Measurements from ENCODE around the gene RBMX. TPM values are rescaled to one million over a fixed set of nuclear protein-coding genes. Genes with fewer than 3 reads are reported as not detected.

RBMX gene
- polyA plus RNA-seq, 3 donors, result 438 to 514 (median 471) TPM

DNA sequence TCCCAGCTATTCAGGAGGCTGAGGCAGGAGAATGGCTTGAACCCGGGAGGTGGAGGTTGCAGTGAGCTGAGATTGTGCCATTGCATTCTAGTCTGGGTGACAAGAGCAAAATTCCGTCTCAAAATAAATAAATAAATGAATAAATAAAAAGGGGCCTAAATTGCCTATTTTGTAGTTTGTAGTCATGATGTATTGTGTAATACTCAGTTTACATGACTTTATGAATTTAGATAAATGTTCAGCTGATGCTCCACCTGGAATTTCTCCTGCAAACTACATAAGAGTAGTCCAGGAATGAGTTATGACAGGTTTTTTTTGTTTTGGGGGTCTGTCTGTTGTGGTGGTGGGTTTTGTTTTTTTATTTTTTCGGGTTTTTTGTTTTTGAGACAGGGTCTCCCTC lies 31.1 kb downstream of the RBMX start:
- no peak for DNase-seq (ENCODE audit: low read depth in 3 of 3, low spot score in 2 of 3)

DNA sequence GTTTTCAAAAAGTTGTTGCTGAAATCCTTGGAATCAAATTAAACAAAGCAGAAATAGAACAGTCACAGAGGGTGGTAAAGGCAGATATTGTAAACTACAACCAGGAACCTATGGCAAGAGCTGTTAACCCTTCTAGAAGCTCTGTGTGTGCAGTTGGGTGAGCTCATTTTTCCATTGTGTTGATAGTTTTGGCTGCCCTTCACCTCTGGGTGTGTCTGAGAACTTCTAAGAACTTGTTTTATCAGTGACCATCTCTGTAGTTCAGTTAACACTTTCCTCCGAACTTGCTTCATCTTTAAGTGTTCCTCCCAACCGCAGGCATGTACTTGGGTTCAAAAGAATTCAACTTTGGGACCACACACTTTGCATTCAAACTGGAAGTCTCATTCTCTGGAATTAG lies 32.7 kb downstream of the RBMX start:
- no peak for DNase-seq (ENCODE audit: low read depth in 3 of 3, low spot score in 2 of 3)

DNA sequence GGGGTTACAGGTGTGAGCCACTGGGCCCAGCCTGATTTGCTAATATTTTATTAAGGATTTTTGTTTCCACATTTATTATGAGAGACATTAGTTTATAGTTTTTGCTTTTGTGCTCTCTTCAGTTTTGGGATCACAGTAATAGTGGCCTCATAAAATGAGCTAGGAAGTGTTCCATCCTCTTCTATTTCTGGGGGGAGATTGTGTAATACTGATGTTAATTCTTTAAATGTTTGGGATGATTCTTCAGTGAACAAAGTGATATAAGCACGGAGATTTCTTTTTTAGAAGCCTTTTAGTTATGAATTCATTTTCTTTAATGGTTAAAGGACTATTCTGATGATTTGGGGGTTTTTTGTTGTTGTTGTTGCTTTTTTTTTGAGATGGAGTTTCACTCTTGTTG lies 41.3 kb downstream of the RBMX start:
- no peak for DNase-seq (ENCODE audit: low read depth in 3 of 3, low spot score in 2 of 3)

DNA sequence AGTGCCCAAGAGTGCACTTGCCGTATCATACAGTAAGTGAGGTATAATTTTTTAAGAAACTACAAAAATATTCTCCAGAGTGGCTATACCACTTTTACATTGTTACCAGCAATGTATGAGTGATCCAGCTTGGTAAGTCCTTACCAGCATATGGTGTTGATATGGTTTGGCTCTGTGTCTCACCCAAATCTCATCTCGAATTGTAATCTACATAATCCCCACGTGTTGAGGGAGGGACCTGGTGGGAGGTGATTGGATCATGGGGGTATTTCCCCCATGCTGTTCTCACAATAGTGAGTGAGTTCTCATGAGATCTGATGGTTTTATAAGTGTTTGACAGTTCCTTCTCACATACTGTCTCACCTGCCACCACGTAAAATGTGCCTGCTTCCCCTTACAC lies 44.8 kb downstream of the RBMX start:
- DNase-seq (ENCODE audit: low read depth in 3 of 3, low spot score in 2 of 3), result no peak

DNA sequence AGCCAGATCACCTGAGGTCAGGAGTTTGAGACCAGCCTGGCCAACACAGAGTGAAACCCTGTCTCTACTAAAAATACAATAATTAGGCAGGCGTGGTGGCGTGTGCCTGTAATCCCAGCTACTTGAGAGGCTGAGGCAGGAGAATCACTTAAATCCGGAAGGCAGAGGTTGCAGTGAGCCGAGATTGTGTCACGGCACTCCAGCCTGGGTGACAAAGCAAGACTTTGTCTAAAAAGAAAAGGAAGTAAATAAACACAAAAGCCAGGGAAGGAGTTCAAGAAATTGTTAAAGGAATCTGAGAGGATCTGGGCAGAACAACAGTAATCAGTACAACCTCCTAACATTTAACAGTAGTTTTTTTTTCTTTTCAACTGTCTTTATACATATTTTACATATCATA lies 51.1 kb downstream of the RBMX start:
- no peak for DNase-seq (ENCODE audit: low read depth in 3 of 3, low spot score in 2 of 3)

DNA sequence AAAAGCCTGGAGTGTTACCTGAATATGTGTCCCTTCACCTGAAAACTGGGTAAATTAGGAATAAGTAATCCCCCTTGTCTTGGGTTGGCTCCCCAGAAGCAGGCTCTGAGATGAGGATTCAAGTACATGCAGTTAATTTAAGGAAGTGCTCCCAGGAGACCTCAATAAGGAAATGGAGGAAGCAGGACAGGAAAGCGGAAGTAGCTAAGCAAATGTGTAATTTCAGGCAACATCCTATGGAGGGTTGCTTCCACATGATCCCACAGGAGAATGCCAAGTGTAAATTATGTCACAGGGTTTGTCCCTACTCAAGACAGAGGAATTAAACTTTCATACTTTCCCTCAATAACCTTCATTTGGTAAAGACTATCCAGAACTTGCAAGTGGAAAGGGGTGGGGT lies 51.7 kb downstream of the RBMX start:
- no peak for DNase-seq (ENCODE audit: low read depth in 3 of 3, low spot score in 2 of 3)

DNA sequence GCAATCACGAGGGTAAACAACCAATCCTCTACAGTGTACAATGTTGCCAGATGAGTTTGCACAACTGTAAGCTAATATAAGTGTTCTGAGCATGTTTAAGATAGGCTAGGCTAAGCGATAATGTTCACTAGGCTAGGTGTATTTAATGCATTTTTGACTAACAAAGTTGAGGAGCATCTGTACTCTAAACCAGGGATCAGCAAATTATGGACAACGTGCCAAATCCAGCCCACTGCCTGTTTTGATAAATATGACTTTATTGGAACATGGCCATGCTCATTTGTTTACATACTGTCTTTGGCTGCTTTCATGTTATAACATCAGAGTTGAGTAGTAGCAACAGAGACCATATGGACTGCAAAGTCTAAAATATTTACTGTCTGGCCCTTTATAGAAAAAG lies 53.5 kb downstream of the RBMX start:
- no peak for DNase-seq (ENCODE audit: low read depth in 3 of 3, low spot score in 2 of 3)

DNA sequence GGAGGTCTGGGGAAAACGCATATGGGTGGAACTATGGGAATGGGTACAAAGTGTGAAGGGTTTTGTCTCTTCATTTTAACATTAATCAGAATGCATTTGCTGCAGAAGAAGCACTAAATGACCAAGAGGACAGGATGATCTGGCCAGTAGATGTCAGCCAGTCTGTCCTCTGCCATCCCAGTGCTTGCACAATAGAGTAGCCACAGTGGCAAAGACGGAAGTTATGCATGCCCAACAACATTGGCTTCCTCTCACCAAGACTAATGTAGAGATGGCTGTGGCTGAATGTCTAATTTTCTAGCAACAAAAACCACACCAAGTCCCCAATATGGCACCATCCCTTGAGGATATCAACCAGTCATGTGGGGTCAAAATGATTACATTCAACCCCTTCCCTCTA lies 54.8 kb downstream of the RBMX start:
- no peak for DNase-seq (ENCODE audit: low read depth in 3 of 3, low spot score in 2 of 3)

Other genes starting within 250 kb of the RBMX start
- gene CD40LG, start 232.6 kb downstream of the RBMX start, polyA plus RNA-seq (ENCODE audit: insufficient read length in 3 of 3), result under 1 TPM; 0.07 to 0.21 (median 0.10) TPM
- gene ARHGEF6, start 99.8 kb downstream of the RBMX start, polyA plus RNA-seq (ENCODE audit: insufficient read length in 3 of 3), result 10 to 100 TPM; 12.0 to 14.4 (median 14.3) TPM
- gene GPR101, start 153.3 kb upstream of the RBMX start, polyA plus RNA-seq (ENCODE audit: insufficient read length in 3 of 3), result not detected

Measured in right renal cortex interstitium (tissue), 3 donors.